Adrenal gland (tissue), 12 donors: Measurements from ENCODE around the gene THADA. TPM values are rescaled to one million over a fixed set of nuclear protein-coding genes. Genes with fewer than 3 reads are reported as not detected.

Source experiments
- DNase-seq, 7 donors: peaks; one replicate each; pipeline ENCODE4 v3.0.0-alpha.2; 2019 to 2020
- H3K27ac ChIP-seq, 5 donors: fragments of 200-600 bp; sonication (generic) in 4 of 5; 1 replicate in 3 of 5; 2 replicates in 2 of 5; pipeline versions ENCODE4 v1.5.1 to v1.8.0; 2016 to 2020; ENCODE audit warnings: mild to moderate bottlenecking in 1 of 5
- H3K27me3 ChIP-seq: fragments of 200-600 bp; 2 replicates; pipeline ENCODE4 v1.8.0; 2021
- H3K36me3 ChIP-seq, 2 donors: fragments of 200-600 bp; replicated peaks in 1 of 2; 1 replicate in 1 of 2; 2 replicates in 1 of 2; pipeline versions ENCODE4 v1.5.1 to v1.8.0; 2018 to 2022
- H3K4me1 ChIP-seq, 2 donors: fragments of 200-600 bp; replicated peaks in 1 of 2; 1 replicate in 1 of 2; 2 replicates in 1 of 2; pipeline versions ENCODE4 v1.5.1 to v1.8.0; 2018 to 2021
- H3K4me3 ChIP-seq, 4 donors: fragments of 200-600 bp; sonication (generic) in 3 of 4; one replicate each; pipeline ENCODE4 v1.5.1; 2016 to 2018
- H3K9me3 ChIP-seq, 3 donors: fragments of 200-600 bp; sonication (generic) in 1 of 3; replicated peaks in 1 of 3; 1 replicate in 2 of 3; 2 replicates in 1 of 3; pipeline versions ENCODE4 v1.5.1 to v1.8.0; 2016 to 2021
- CTCF ChIP-seq, 6 experiments: fragments of 450-650 bp in 4 of 6; fragments of 200-600 bp in 2 of 6; sonication (generic) in 1 of 6; IDR thresholded peaks; 1 replicate in 5 of 6; 2 replicates in 1 of 6; pipeline versions ENCODE4 v1.5.1 to v1.8.0; 2016 to 2021; ENCODE audit warnings: antibody characterized with exemption in 6 of 6, mild to moderate bottlenecking in 2 of 6, moderate library complexity in 1 of 6
- POLR2A ChIP-seq, 2 donors: fragments of 450-650 bp; IDR thresholded peaks; one replicate each; pipeline ENCODE4 v1.6.1; 2017; ENCODE audit warnings: antibody characterized with exemption in 2 of 2, mild to moderate bottlenecking in 2 of 2, moderate library complexity in 1 of 2
- WGBS, 4 donors: extraction: QIAGEN DNeasy Blood & Tissue Kit in 2 of 4; methylation state at CpG; one replicate each; pipeline versions ENCODE4 v1.1.5 to v1.1.7; 2013 to 2017; 5-methylcytosine and 5-hydroxymethylcytosine counted together
- intact Hi-C, 2 donors: fragments of 100-400 bp; cut with DNase I; formaldehyde crosslinking; loops; one replicate each; pipeline versions ENCODE4 v1.14.1 to v1.15.0; 2022 to 2023
- polyA plus RNA-seq, 3 donors: library from polyadenylated mRNA; stranded (reverse); fragments of 200-250 nt in 2 of 3; fragments of 350-450 nt in 1 of 3; fragmentation: Illumina TruSeq in 1 of 3; extraction: RNeasy Lipid Tissue Mini Kit (QIAGEN cat#74804) in 1 of 3; gene quantifications; one replicate each; pipeline ENCODE4 v1.2.3, GENCODE V29; 2013 to 2014
- total RNA-seq, 9 donors: library from RNA; depleted of rRNA in 4 of 9; stranded (reverse); fragments of >200 nt in 4 of 9; fragments of 120-200 nt in 1 of 9; fragmentation: NEBNext Ultra II Directional in 1 of 9; extraction: Animal tissue kit (Norgen Biotek cat#: 25700) in 1 of 9; gene quantifications; one replicate each; pipeline versions ENCODE4 v1.1.0 to v1.2.4, GENCODE V29; 2013 to 2023
- donor health status: healthy with polysubstance abuse.
- donor health status: Bipolar disorder and iron deficiency.
- donor health status: DM: yes; HTN: yes; CAD: no.
- donor health status: DM: no; HTN: no; CAD: no.
- donor health status: DM: no; HTN: no; CAD: no.
- donor health status: DM: yes; HTN: yes; CAD: no.

THADA gene
- total and polyA plus RNA-seq, 12 donors = 14.1 to 38.4 (median 25.4) TPM

GRCh38 chr2:43265421-43265820, 330.4 kb downstream of the THADA start:
- Histone ChIP-seq H3K9me3 (no peaks in the 10 kb centered on the region), H3K36me3 (no peaks in the 10 kb centered on the region), H3K4me3 (no peak overlapping the region), H3K4me1 (peaks cover 21 to 50% of the 10 kb centered on the region in 2 donors), H3K27me3 (no peaks in the 10 kb centered on the region), H3K27ac (peak overlapping the region in 2 of 5 donors; percentile 13 to 44)
- intact Hi-C loops = no loop called here
- TF ChIP-seq CTCF (IDR thresholded peaks at IDR 0.05) (no peak), POLR2A (IDR thresholded peaks at IDR 0.05) (no peak)
- no peak for DNase-seq
- 68 to 80% (median 77%) methylated on average over 9 of the region's 9 CpGs for WGBS, 4 donors

- intact Hi-C loops = no loop called here
- Histone ChIP-seq H3K9me3 (no peaks in the 10 kb centered on the region), H3K27me3 (no peaks in the 10 kb centered on the region), H3K4me1 (peaks cover 20 to 46% of the 10 kb centered on the region in 2 donors), H3K27ac (peak overlapping the region in 2 of 5 donors; percentile 13 to 44), H3K4me3 (no peak overlapping the region), H3K36me3 (no peaks in the 10 kb centered on the region)
- TF ChIP-seq POLR2A (IDR thresholded peaks at IDR 0.05) = no peak
- no peak for TF ChIP-seq CTCF (IDR thresholded peaks at IDR 0.05)
- 57 to 69% (median 67%) methylated on average over 5 of the region's 5 CpGs for WGBS, 4 donors
- DNase-seq = no peak
Measured at GRCh38 chr2:43265001-43265400, 330.8 kb downstream of the THADA start.

- Histone ChIP-seq H3K27me3 (no peaks in the 10 kb centered on the region), H3K9me3 (no peaks in the 10 kb centered on the region), H3K4me3 (no peak overlapping the region), H3K27ac (no peak overlapping the region), H3K36me3 (no peaks in the 10 kb centered on the region), H3K4me1 (peaks cover 9 to 35% of the 10 kb centered on the region in 2 donors)
- no peak for DNase-seq
- intact Hi-C loops = no loop called here
- no peak for TF ChIP-seq CTCF (IDR thresholded peaks at IDR 0.05)
- TF ChIP-seq POLR2A (IDR thresholded peaks at IDR 0.05) = no peak
- WGBS, 4 donors = 72 to 91% (median 88%) methylated on average over 6 of the region's 6 CpGs
Measured at GRCh38 chr2:43262951-43263350, 332.9 kb downstream of the THADA start.

GRCh38 chr2:43262239-43262638, 333.6 kb downstream of the THADA start:
- TF ChIP-seq CTCF (IDR thresholded peaks at IDR 0.05) (no peak), POLR2A (IDR thresholded peaks at IDR 0.05) (no peak)
- no peak overlapping the region for H3K27ac ChIP-seq

More at GRCh38 chr2:43262239-43262638, 333.6 kb downstream of the THADA start:
- no peaks in the 10 kb centered on the region for H3K27me3 ChIP-seq
- H3K36me3 ChIP-seq = no peaks in the 10 kb centered on the region
- H3K4me1 ChIP-seq = peaks cover 15 to 35% of the 10 kb centered on the region in 2 donors
- intact Hi-C loops = no loop called here
- DNase-seq = no peak
- no peak overlapping the region for H3K4me3 ChIP-seq
- 89 to 97% (median 93%) methylated on average over 1 of the region's 1 CpG for WGBS, 4 donors
- H3K9me3 ChIP-seq = no peaks in the 10 kb centered on the region
